Stimulated activated CD4-positive, alpha-beta T cell treated with anti-CD3 and anti-CD28 coated beads, Interleukin-15, amount 100 ng/mL, for 48 hours (primary cell): Measurements from ENCODE around the gene RHBDL1.

Experiments
- DNase-seq, 2 donors: peaks; one replicate each; pipeline ENCODE4 v3.0.0-alpha.2; 2020; ENCODE audit warnings: low read depth in 2 of 2

Gene RHBDL1

GRCh38 chr16:718922-719321, 43.5 kb downstream of the RHBDL1 start:
- no peak for DNase-seq

- DNase-seq: no peak
Observed at GRCh38 chr16:719815-720446, 44.5 kb downstream of the RHBDL1 start.

GRCh38 chr16:720447-720989, 45.0 kb downstream of the RHBDL1 start:
- DNase-seq: peak in 1 of 2 donors; percentile 47

- peak; percentile 54 to 70 for DNase-seq
Observed at GRCh38 chr16:720990-721764, 45.7 kb downstream of the RHBDL1 start, which contains the start of gene ANTKMT. ANTKMT (plus strand) TSS chr16:721146; CDS start chr16:721275, 129 bp downstream.

GRCh38 chr16:721765-722540, 46.5 kb downstream of the RHBDL1 start:
- DNase-seq: no peak

GRCh38 chr16:722835-723633, 47.6 kb downstream of the RHBDL1 start:
- no peak for DNase-seq

- no peak for DNase-seq
Observed at GRCh38 chr16:723695-724094, 48.2 kb downstream of the RHBDL1 start.

GRCh38 chr16:724188-725040, 48.9 kb downstream of the RHBDL1 start:
- DNase-seq: no peak

- no peak for DNase-seq
Observed at GRCh38 chr16:725041-725376, 49.5 kb downstream of the RHBDL1 start.

- no peak for DNase-seq
Observed at GRCh38 chr16:725463-726187, 50.2 kb downstream of the RHBDL1 start.

GRCh38 chr16:726188-726437, 50.6 kb downstream of the RHBDL1 start:
- no peak for DNase-seq

GRCh38 chr16:726438-727290, 51.2 kb downstream of the RHBDL1 start, which contains the start of the genes CCDC78 and HAGHL:
CCDC78 (minus strand) TSS chr16:726443; CDS start chr16:726367, 76 bp downstream.
HAGHL (plus strand) TSS chr16:727106; CDS start chr16:727510, 404 bp downstream.
- peak in 1 of 2 donors; percentile 51 for DNase-seq

- DNase-seq: no peak
Observed at GRCh38 chr16:727291-727977, 52.0 kb downstream of the RHBDL1 start.
